ENCODE results near the gene JADE1.
A peak's percentile ranks its signal among the peaks of the same experiment; 100 is the strongest.

Gene JADE1

GRCh38 chr4:128809477-128810330 lies at the start of gene JADE1:
Gene JADE1 (plus strand): TSS chr4:128809700. CDS start chr4:128831759, 22,059 bp downstream.
- peak; percentile 92 for FAIRE-seq
- peak; percentile 71 for DNase-seq (ENCODE audit: insufficient read length, low spot score)

DNA sequence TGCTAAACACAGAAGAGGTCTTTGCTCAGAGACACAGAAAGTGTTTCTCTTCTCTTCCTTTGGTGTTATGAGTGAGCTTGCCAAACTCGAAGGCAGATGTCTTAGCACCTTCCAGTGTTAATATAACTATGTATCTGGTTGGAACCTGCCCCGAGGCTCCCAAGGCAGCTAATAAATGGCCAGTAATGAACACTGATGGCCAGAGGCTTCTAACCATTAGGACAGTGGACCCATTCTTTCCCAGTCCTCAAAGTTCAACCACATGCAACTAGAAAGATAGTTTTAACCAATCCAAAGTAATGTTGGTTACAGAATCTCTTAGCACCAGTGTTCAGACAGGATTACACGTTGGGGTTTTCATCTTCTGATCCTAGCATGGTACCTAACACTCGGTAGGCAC lies 42.7 kb upstream of the JADE1 start:
- DNase-seq (ENCODE audit: insufficient read length, low spot score): no peak
- FAIRE-seq: no peak

DNA sequence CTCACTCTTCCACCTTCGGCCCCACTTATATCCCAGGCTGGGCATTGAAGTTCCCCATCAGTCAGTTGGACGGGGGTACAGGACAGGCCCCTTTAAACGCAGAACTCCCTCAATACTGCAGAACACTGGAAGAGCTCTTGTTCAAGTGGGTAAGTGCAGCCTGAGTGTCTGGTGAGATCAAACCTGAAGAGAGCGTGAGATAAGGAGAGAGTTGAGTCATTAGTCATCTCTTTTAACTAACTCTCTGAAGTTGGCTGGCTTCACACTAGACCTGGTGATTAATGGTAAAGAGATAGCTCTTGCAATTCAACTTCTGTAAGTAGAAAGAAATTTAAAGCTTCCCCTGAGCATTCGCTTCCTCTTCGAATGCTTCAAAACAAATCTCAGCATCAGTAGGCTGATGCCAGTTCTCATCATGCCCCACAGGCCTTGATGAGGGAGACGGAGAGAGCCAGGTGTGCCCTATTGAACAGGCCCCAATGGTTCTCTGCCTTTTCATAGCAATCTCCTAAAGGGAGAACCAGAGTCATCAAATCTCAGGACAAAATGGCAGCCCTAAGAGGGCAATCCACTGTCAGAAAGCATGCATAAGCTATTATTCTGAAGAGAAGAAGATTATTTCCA lies 41.0 kb upstream of the JADE1 start:
- DNase-seq (ENCODE audit: insufficient read length, low spot score): no peak
- FAIRE-seq: no peak

- FAIRE-seq: no peak
- no peak for DNase-seq (ENCODE audit: insufficient read length, low spot score)
Observed at GRCh38 chr4:128769011-128769410, 40.5 kb upstream of the JADE1 start.

GRCh38 chr4:128770807-128771206 lies 38.7 kb upstream of the JADE1 start:
- DNase-seq (ENCODE audit: insufficient read length, low spot score) (no peak), FAIRE-seq (no peak)

DNA sequence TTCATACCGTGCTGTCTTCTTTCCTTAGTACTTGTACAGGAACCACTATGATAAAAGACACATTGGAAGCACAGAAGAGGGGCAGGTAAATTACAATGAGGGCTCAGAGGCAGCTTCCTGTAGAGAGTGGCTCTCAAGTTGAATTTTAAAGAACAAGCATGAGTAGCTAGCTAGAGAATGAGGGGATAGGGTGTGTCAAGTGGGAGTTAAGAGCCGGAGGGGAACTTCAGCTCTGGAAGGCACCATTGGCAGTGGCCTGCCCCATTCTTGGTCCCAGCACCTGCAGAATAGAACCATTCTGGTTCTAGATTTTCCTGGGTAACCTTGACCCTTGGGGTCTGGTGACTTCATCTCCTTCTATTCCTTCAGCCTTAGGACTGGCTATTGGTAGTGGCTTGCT lies 34.0 kb upstream of the JADE1 start:
- FAIRE-seq: no peak
- DNase-seq (ENCODE audit: insufficient read length, low spot score): no peak

- no peak for FAIRE-seq
- no peak for DNase-seq (ENCODE audit: insufficient read length, low spot score)
Observed at GRCh38 chr4:128775916-128776315, 33.6 kb upstream of the JADE1 start.

- FAIRE-seq (no peak), DNase-seq (ENCODE audit: insufficient read length, low spot score) (no peak)
Observed at GRCh38 chr4:128776794-128777216, 32.7 kb upstream of the JADE1 start.

DNA sequence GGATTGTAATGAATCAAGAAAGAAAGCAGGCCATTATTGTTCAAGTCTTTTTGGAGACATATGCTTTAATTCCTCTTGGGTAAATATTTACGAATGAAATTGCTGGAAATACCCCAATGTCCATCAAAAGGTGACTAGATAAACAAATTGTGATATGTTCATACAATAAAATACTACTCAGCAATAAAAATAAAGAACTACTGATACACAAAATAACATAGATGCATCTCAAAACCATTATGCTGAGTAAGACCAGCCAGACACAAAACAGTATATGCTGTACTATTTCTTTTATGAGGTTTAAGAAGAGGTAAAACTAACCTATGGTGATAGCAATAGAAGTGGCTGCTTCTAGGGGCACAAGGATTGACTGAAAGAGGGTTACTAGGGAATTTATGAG lies 28.8 kb upstream of the JADE1 start:
- FAIRE-seq: no peak
- no peak for DNase-seq (ENCODE audit: insufficient read length, low spot score)

DNA sequence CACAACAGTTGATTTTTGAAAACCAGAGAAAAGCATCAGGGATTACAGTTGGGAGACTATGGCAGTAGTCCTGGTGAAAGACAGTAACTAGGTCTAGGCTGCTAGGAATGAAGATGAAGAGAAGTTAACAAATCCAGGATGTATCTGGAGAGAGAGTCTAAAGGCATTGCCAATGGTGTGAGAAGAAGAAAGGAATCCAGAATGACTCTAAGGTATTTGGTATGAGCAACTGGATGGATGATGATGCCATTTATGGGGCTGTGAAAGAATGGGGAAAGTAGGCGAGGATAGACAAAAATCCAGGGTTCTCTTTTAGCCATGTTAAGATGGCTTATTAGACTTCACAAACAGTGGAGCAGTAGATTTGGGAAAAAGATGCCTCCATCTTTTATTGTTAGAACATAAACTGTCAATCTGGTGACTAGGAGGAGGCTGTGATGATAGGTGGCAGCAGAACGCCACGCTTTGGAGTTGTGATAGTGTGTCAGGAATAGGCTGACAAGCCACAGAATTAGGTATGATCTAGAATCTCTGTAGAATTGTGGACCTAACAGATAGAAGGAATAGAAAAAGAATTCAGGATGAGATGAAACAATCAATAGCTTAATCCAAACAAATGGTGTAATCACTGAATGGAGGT lies 27.3 kb upstream of the JADE1 start:
- FAIRE-seq: no peak
- no peak for DNase-seq (ENCODE audit: insufficient read length, low spot score)

DNA sequence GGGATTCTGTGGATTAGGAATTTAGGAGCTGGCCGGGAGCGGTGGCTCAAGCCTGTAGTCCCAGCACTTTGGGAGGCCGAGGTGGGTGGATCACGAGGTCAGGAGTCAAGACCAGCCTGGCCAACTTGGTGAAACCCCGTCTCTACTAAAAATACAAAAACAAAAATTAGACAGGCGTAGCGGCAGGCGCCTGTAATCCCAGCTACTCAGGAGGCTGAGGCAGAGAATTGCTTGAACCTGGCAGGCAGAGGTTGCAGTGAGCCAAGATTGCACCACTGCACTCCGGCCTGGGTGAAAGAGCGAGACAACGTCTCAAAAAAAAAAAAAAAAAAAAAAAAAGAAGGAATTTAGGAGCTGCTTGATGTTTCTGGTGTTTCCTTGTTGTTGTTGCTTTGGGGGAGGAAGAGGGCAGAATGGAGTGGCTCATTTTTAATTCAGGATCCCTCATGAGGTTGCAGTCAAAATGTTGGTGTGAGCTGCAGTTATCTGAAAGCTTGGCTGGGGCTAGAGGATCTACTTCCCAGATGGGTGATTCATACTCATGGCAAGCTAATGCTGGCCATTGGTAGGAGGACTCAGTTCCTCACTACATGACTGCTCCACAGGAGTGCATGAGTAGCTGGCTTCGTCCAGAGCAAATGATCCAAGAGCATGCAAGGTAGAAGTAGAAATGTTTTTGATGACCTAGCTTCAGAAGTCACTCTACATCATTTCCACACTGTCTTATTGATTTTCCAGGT lies 26.5 kb upstream of the JADE1 start:
- no peak for DNase-seq (ENCODE audit: insufficient read length, low spot score)
- FAIRE-seq: no peak

DNA sequence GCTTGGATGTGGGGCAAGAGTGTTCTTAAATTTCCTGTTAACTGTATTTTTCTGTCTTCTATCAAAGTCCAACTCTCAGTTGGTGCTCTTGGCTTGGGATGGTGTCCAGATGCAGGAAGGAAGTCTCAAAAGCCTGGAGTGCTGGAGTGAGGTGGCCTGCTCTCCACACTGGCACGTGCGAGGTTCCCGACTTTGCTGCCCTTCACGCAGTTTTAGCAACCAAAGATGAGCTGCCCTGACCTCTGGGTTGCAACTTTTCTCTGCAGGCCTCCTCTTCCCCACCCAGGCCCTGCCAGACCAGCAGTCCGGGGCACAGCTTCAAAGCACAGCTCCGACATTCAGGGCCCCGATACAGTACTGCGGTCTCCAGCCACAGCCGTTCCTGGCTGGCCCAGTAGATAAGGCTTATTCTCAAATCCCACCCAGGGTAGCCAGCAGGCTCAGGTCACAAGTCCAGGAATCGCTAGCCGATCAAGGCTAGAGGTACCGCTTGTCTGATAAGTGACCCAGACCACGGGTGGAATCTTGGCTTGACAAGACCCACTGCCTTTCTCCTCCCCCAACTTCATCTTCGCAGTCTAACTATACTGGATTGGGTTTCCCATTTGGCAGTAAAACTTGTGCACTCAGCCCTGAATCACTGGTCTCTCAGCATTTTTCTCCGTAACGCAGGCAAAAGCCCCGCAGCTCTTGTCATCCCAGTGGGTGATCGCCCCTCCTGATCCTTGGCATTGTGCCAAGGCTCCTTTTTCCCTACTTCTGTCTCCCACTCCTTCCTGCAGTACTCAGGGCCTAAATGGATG lies 21.8 kb upstream of the JADE1 start:
- no peak for DNase-seq (ENCODE audit: insufficient read length, low spot score)
- FAIRE-seq: no peak

- no peak for FAIRE-seq
- no peak for DNase-seq (ENCODE audit: insufficient read length, low spot score)
Observed at GRCh38 chr4:128793859-128794672, 15.4 kb upstream of the JADE1 start.

GRCh38 chr4:128796934-128797333 lies 12.6 kb upstream of the JADE1 start:
- FAIRE-seq: no peak
- DNase-seq (ENCODE audit: insufficient read length, low spot score): no peak

- no peak for DNase-seq (ENCODE audit: insufficient read length, low spot score)
- FAIRE-seq: no peak
Observed at GRCh38 chr4:128800284-128800683, 9.2 kb upstream of the JADE1 start.

DNA sequence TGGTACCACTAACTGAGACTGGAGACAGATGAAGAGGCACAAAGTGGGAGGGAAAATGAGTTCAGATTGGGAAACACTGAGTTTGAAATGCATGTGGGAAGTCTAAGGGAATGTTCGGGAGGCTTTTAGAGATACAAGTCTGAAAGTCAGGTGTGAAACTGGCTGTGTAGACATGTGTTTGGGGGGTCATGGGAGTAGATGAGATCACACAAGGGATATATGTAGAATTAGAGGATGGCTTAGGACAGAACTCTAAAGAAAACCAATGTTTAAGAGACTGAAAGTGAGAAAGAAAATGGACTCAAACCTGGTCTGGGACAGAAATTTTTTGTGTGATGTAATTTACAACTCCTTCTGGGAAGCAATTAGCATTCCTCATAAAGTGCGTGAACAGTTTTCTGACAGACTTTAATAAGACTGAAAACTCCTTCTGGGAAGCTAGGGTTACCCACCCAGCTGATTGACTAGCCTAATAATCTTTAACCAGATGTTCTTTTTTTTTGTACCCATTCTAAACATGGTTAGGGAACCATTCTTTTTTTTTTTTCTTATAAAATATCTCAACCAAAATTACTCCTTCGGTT lies 8.7 kb upstream of the JADE1 start:
- FAIRE-seq: no peak
- DNase-seq (ENCODE audit: insufficient read length, low spot score): no peak

GRCh38 chr4:128802680-128803628 lies 6.5 kb upstream of the JADE1 start:
- no peak for FAIRE-seq

DNA sequence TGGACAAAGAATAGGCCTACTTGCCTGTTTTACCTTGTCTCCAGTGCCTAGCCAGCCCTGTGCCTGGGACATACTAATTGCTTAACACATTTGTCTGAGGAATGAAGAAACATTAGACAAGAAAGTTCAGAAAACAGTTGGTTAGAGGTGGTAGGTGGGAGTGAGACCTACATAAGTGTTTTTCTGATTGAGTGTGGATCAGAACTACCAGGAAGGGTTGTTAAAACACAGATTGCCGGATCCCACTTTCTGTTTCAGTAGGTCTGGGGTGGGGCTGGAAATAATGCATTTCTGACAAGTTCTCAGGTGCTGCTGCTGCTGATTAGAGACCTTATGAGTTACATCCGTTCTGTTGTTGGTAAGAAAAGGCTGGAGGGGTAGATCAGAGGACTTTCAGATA lies 5.7 kb upstream of the JADE1 start:
- DNase-seq (ENCODE audit: insufficient read length, low spot score): no peak
- FAIRE-seq: no peak

More at GRCh38 chr4:128802680-128803628, 6.5 kb upstream of the JADE1 start:
- no peak for DNase-seq (ENCODE audit: insufficient read length, low spot score)

Data from GM19239 (cell line).